ENCODE measurements around the gene ADAMTSL5.
A peak's percentile ranks its signal among the peaks of the same experiment; 100 is the strongest.

Gene ADAMTSL5

DNA sequence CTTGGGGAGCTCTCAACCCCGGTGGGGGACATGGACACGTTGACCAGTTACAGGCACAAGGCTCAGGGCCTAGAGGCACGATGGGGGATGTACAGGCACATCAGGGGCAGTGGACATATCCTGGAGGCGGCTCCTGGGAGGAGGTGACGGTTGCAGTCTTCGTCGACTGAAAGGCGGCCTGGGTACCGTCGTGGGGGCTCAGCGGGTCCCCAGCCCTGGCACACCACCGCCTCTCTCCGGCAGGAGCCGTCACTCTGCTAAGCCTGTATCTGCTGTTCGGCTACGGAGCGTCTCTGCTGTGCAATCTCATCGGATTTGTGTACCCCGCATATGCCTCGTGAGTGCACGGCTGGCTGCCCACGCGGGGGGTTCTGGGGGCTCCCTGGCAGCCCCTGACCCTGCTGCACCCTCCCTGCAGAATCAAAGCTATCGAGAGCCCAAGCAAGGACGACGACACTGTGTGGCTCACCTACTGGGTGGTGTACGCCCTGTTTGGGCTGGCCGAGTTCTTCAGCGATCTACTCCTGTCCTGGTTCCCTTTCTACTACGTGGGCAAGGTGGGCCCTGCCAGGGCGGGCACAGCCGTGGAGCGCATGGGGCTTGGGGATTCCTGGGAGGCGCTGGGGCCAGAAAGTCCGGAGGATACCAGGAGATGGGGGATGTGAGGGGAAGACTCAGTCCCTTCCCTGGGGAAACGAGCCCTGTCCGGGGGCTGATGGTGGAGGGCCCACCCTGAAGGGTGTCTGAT, 17.6 kb downstream of the ADAMTSL5 start:
- DNase-seq = no peak

DNA sequence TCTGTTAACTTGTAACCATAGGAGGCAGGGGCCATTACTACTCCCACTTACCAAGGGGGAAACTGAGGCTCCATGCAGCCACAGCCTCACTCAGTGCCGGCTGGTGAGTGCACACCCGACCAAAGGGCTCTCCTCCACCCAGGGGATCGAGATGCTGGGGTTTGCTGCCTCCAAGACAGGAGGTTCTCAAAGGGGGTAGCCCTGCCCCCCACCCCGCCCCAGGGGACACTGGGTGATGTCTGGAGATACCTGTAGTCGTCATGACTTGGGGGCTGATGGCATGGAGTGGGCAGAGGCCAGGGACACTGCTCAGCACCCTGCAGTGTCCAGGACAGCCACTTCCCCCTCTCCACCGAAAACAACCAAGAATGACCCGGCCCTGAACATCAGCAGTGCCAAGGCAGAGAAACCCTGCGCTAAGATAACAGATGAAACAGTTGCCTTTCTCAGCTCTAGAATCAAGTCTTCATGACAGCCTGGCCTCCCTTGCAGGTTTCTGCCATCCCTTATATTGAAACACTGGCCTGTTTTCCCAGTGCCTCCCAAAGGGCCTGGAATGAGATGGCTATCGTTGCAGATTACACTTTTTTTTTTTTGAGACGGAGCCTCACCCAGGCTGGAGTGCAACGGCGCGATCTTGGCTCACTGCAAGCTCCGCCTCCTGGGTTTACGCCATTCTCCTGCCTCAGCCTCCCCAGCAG, 18.6 kb downstream of the ADAMTSL5 start:
- DNase-seq = no peak

DNA sequence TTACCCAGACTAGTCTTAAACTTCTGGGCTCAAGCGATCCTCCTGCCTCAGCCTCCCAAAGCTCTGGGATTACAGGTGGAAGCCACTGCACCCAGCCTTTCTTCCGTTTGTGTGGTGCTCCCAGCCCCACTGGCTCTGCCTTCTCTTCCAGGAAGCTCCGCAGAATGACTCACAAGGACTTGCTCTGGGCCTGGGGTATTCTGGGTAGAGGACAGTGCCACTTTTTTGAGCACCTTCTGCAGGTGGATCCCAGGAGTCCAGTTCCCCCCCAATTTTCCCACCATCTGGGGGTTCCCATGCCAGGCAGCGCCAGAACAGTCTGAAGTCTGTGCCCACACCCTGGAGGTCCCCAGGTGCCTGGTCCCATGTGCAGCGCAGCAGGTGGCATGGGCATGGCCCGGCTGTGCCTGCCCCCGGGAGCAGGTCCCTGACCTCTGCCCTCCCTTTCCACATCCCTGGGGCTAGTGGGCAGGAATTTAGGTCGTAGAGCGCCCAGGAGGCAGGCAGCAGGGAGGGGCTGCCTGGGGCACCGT, 20.3 kb downstream of the ADAMTSL5 start:
- DNase-seq = no peak

DNA sequence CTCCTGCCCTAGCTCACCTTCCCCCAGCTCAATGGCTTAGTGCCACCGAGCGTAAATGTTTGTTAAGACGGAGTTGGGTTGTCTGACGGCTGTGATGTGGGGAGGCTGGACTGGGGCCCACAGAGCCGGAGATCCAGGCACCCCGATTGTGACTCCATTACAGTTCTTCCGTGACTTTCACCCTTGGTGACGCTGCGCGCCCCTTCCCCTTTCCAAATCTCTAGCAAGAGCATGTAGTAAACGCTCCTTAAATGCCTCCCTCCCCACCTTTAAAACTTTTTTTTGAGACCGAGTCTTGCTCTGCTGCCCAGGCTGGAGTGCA, 21.0 kb downstream of the ADAMTSL5 start:
- no peak for DNase-seq

DNA sequence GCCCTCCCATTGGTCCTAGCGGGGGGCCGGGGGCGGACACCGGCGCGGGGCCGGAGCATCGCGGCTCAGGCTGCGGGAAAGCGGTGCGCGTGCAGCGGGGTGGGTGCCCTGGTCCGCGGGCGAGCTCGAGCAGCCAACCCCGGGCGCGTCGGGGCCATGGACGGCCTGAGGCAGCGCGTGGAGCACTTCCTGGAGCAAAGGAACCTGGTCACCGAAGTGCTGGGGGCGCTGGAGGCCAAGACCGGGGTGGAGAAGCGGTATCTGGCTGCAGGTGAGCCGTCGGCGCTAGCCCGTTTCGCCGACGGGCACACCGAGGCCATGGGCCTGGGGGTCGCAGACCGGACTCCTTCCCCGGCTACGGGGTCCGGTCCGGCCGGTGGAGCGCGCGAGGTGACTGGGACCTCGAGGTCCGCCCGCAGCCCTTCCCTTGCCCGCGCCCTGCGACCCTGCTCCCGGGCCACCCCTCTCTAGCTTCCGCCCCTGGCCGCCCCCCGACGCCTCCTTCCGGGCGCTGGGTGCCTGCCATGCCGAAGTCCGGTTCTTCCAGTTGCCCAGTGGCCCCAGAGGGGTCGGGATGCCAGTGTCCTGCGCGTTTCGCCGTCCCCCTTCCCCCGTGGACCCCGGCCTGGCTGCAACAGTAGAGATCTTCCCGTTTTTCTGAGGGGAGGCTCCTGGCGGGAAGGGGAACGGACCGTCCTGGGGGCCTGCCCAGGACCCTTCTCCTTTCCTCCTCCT, 21.5 kb downstream of the ADAMTSL5 start, which contains the start of gene REEP6:
Gene REEP6, plus strand, starts transcription at position 68 of the 735 bp plus-strand sequence. Its CDS starts 89 bp downstream, at position 157.
- no peak for DNase-seq

DNA sequence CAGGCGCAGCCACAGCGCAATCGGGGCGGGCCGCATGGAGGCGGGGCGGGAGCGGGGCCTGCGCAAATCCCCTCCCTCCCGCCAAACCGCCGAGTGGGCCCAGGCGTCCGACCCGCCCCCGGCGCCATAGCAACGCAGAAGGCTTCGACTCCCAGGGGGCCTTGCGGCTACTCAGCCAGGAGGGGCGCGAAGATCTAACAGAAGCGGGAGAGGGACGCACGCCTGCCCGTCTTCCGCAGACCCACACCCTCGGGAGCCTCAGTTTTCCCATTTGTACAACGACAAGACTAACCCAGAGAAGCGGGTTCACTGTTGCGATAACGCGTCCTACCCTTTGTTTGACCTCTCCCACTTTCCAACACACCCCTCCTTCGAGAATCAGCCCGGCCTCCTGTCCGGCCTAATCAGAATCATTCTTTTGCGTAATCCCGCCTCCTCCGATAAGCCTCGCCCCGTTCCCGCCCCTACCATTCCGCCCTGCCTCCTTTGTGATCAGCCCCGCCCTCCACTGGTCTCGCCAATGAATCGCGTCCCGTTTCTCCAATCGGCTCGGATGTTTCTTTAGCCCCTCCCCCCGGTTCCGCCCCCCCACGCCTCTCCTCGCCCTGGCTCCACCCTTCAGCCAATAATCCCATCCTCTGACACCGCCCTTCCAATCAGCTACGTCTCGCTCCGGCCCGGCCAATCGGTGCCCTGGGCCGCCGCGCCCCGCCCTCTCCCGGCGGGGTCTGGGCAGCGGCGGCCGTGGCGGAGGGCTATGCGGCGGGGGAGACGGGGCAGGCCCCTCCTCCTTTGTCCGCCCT, 22.3 kb downstream of the ADAMTSL5 start, which contains the start of gene PCSK4:
Gene PCSK4, minus strand, starts transcription at position 40 of the 803 bp plus-strand sequence. Its CDS starts 4 bp downstream, at position 36.
- DNase-seq = peak; percentile 98 to 99 (median 99)

DNA sequence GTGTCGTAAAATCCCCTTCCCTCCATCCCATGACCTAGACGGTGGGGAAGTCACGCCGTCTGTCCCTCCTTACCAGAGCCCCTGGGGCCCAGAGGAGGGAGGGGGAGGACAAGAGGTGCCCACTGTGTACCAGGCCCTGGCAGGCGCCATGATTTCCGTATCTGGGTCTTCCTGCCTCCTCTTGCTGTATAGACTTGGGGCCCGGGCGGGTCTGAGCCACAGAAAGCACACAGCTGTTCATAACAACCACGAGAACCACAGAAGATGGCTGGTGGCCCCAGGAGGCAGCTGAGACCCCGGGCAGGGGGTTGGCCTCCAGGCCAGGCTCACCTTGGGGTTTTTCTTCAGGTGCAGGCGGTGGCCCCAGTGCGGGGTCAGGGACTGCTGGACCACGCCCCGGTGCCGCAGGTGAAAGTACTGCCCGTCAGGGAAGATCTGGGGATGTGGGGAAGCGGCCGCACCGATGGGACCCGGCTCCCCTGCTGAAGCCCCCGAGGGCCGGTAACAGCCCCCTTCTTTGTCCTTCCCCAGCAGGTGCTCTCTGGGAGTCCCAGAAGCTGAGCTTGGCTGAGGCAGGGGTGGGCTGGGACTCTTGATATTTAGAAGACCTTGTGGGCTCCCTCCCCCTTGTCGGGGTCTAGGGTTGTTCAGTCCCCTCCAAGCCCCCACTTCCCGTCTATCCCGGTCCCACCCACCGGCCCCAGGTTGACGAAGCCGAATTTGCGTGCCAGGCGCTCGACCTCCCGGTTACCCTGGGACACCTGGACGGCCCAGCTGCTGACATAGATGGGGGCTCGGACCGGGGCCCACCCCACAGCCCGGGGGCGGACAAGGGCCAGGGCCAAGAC, 23.1 kb downstream of the ADAMTSL5 start:
- no peak for DNase-seq

DNA sequence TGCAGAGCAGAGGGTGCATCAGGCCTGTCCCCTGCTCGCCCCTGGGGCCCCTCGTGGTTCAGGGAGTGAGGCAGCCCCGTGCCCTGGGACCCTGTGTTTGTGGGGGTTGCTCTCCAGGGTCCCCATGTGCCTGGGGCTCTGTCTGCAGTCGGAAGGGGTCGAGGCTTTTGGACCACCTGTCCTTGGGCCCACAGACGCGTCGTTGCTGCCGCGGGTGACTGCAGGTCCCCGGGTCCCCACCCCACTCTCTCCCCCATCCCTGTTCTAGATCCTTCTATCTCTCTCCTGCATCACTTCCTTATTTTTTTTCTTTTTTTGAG, 24.6 kb downstream of the ADAMTSL5 start:
- no peak for DNase-seq

DNA sequence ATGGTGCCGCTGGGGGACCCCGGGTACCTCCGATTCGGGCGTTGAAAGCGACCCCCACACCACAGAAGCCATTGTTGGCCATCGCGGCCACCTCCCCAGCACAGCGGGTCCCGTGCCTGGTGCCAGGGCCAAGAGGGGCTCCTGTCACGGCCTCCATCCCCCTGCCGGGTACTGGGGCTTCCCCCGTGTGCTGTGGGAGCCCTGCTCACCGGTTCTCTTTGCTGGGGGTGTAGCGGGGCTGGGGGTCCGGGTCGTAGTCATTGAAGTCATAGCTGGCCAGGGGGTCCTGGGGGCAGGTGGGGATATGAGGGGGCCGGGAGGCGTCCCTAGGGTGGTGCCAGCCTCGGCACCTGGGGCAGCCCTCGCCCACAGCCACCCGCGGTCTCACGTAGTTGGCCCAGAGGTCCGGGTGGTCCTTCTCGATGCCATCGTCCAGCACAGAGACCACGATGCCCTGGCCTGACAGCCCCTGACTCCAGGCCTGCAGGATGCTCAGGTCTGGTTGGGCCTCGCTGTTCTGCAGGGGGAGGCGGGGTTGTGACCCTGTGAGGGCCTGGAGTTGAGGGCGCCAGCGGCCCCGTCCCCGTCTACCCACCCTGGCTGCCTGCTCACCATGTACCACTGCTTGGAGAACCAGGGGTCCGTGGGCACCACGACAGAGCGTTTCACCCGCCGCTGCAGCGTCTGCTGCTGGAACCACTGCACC, 25.1 kb downstream of the ADAMTSL5 start:
- no peak for DNase-seq

DNA sequence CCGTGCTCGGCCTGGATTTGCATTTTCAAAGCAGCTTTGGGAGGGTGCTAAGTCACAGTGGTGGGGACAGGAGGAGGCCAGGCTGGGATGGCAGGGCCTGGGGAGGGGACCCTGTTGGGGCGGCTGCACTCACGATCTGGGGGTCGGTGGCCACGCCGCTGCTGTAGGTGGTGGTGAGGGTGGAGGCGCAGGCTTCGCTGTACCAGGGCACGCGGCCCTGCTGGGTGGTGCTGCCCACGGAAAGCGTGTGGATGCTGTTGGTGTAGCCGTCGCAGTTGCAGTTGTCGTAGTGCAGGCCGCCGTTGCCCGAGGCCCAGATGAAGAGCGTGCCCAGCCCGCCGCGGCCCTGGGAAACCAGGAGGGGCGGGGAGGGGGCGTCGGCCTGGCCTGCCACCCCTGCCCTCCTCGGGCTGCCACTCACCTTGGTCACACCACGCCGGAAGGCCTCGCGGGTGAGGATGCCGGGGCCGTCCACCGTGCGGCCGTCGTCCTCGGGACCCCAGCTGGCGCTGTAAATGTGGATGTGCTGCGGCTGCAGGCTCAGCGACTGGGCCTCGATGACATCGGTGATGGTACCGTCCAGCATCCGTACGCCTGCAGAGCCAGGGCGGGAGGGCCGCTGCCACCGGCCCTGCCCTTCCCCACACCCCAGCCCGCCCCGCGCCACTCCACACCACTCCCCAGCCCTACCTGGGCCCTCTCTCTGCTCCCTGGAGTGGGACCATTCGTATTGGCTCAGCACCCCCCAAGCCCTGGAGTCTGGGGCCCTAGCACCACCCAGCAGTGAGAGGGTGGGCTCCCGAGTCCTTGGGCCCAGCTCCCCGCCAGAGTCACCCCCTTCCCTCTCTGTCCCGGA, 25.9 kb downstream of the ADAMTSL5 start:
- no peak for DNase-seq

DNA sequence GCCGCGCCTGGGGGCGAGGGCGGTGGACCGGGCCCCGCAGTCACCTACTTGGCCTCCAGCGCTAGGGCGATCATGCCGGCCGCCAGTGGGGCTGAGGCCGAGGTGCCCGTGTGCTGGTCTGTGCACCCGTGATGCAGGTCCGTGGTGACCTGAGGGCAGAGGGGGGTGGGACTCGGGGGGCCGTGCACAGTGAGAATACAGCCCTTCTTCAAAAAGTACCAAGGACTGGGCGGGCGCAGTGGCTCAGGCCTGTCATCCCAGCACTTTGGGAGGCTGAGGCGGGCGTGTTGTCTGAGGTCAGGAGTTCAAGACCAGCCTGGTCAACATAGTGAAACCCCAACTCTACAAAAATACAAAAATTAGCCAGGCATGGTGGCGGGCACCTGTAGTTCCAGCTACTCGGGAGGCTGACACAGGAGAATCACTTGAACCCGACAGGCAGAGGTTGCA, 28.8 kb downstream of the ADAMTSL5 start:
- no peak for DNase-seq

DNA sequence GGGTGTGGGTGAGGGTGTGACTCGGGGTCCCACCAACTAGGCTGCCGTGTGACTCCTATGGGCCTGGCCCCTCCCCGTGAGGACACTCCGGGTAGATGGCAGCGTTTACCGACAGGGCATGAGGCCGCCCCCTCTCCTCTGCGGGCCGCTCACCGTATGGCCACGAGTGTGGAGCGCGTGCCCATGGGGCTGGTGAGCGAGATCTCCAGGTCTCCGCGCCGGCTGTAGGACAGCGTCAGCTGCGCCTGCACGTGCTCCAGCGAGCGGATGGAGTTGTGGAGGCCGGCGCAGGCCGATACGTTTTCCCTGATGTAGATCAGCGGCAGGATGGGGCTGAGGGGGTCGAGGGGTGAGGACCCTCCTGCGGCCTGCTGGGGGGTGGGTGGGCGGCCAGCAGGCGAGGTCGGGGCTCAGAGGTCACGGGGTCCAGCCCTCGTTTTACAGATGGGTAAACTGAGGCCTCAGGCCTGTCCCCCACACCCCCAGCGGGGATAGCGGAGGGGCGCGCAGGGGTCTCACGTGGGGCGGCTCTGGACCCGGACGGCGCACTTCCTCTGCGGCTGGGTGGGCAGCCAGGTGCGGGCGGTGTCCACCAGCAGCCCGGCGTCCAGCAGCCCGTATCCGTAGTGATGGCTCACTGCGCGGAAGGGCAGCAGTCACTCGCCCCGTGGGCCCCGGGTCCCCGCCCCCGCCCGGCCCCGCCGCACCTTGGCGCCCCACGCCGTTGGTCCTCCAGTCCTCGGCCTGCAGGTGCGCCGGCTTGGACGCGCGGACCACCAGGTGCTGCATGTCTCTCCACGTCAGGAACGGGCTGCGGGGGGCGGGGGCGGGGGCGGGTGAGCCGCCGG, 29.5 kb downstream of the ADAMTSL5 start:
- DNase-seq = no peak

DNA sequence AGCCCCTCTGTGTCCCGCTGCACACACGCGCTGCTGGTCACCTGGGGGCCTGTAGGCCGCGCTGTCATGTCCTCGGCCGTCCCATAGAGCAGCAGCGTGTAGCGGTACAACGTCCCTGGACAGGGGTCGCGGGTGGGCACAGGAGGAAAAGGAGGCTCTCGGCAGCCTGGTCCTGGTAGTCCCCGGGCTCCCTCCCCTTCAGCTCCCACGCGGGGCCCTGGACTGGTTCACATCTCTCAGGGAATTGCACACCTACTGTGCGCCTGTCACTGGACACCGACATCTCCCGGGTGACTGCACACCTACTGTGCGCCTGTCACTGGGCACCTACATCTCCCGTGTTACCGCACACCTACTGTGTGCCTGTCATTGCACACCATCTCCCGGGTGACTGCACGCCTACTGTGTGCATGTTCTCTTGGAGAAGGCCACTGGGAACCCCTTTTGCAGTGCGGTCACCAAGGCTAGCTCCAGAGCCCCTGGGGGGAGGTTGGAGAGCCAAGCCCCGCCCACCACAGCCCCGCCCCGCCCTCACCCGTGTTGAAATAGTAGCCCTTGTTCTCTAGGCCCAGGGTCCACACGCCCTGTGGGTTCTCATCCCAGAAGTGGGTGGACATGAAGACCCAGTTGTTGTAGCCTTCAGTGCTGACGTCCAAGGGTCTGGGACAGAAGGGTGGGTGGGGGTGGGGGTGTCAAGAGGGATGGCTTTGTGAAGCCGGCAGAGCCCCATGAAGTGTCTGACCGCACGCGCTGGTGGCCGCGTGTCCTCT, 30.3 kb downstream of the ADAMTSL5 start:
- DNase-seq = no peak

DNA sequence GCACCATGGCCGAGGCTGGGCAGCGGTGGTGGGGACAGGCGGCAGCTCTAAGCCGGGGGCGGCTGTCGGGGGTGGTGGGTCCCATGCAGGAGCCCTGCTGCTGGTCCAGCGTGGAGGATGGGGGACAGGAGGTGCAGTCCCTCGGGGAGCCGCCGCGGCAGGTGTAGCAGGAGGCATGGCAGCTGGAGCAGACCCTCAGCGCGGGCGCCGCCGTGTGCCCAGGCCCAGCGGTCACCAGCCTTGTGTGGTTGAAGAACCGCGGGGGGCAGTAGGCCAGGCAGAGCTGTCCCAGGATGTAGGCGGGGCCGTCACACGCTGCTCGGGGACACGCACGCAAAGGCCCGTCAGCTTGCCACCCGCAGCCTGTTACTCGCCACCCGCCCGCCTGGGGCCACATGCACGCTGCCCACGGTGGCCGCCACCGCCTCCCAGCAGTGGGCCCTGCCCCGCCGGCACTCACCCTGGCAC, 30.9 kb downstream of the ADAMTSL5 start:
- no peak for DNase-seq

DNA sequence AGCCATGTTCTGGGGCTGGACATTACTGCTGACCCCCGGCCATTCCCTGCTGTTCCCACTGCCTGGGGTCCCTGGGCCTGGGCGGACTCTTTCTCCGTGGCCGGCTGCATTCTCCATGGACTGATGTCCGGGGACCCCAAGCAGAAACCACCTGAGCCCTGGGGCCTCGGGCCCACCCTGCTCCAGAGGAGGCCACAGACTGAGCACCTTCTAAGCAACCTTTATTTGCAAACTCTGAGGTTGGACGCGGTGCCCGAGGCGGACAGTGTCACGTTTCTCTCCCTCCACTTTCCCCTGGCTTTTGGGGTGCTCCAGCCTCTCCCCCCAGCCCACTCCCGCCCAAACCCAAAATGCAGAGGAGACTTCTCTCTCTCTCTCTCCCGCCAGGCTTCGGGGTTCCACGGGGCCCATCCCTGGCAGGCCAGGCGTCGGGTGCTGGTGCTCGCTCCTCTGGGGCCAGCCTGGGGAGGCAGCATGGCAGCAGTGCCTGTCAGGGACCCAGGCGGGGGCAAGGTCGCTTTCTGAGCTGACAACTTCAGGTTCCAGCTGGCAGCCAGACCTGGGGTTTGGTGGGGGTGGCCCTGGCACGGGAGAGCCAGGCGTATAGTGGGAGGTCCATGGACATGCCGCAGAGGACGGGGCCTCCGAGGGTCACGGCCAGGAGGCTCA, 31.5 kb downstream of the ADAMTSL5 start:
- DNase-seq = no peak

DNA sequence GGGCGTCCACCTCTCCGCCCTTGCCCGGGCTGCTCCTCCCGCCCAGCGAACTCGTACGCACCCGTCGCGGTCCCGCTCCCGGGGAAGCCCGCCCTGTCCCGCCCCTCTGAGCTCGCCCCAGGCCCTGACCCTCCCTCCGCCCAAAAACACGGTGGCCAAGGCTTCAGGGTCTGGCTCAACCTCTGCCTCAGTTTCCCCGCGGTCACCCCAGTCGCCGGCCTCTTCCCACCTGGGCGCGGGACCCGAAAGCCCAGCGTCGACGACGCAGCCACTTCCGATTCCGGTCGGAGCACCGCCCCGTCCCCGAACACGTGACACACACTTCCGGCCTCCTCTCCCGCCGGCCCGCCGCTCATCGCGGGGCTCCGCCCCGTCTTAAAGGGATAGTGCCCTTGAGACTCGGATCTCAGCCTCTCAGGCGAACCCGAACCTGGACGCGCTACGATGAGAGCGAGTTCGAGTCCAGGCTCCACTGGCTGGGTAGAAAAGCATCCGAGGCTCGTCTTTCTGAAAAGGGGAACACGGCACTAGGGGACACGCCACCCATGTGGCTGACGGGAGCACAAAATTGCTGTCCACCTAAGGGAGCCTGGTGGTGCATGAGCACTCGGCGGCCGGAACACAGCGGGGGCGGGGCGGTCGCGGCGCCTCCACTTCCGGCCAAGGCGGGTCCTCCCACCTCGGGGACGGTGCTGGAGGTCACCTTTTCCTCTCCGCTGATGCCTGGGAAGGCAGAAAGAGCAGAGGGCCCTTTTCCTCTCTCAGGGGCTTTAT, 33.7 kb downstream of the ADAMTSL5 start, which contains the start of gene C19orf25:
Gene C19orf25, minus strand, starts transcription at position 282 of the 774 bp plus-strand sequence. CDS start 312 bp downstream, outside the sequence.
- peak; percentile 95 to 98 (median 97) for DNase-seq

All from suppressor macrophage treated with lipopolysaccharide for 1 hour (primary cell).